Left lung (tissue), 10 donors: ENCODE results near the gene CMPK2. TPM values are rescaled to one million over a fixed set of nuclear protein-coding genes. Genes with fewer than 3 reads are reported as not detected.
"Not testable (repeated sequence)": the region's sequence is repeated elsewhere in the genome, so short reads cannot be mapped to it uniquely, and the experiment has no call there.

Experiments used
- ATAC-seq: fragments of 200-7000 bp; cut with Tn5 transposase; one replicate; pipeline ENCODE4 v1.9.1; 2020; ENCODE audit warnings: moderate library complexity
- DNase-seq, 4 donors: peaks; one replicate each; pipeline ENCODE4 v3.0.0-alpha.2; 2013 to 2020
- H3K27ac ChIP-seq, 2 donors: fragments of 200-600 bp; sonication (generic) in 1 of 2; one replicate each; pipeline versions ENCODE4 v1.5.0 to v1.8.0; 2020 to 2021
- H3K27me3 ChIP-seq, 2 donors: fragments of 200-600 bp; sonication (generic) in 1 of 2; one replicate each; pipeline versions ENCODE4 v1.5.0 to v1.8.0; 2020 to 2021
- H3K36me3 ChIP-seq, 2 donors: fragments of 200-600 bp; sonication (generic) in 1 of 2; one replicate each; pipeline versions ENCODE4 v1.5.0 to v1.8.0; 2020 to 2021
- H3K4me1 ChIP-seq, 2 donors: fragments of 200-600 bp; one replicate each; pipeline ENCODE4 v1.8.0; 2021
- H3K4me3 ChIP-seq, 2 donors: fragments of 200-600 bp; sonication (generic) in 1 of 2; one replicate each; pipeline versions ENCODE4 v1.5.0 to v1.8.0; 2020 to 2021; ENCODE audit warnings: mild to moderate bottlenecking in 1 of 2
- H3K9me3 ChIP-seq, 2 donors: fragments of 200-600 bp; sonication (generic) in 1 of 2; one replicate each; pipeline versions ENCODE4 v1.5.0 to v1.8.0; 2020 to 2021
- intact Hi-C, 2 donors: fragments of 100-400 bp; cut with DNase I; formaldehyde crosslinking; loops; one replicate each; pipeline versions ENCODE4 v1.11.2 to v1.14.2; 2022
- polyA plus RNA-seq, 6 donors: library from polyadenylated mRNA; unstranded; fragments of 120-200 nt; gene quantifications; one replicate each; pipeline ENCODE4 v1.2.1, GENCODE V29; 2013; ENCODE audit not compliant: insufficient read length in 6 of 6
- total RNA-seq, 2 donors: library from RNA; stranded (reverse); fragmentation: NEBNext Ultra II Directional; extraction: Animal tissue kit (Norgen Biotek cat#: 25700); gene quantifications; one replicate each; pipeline ENCODE4 v1.2.1, GENCODE V29; 2021
- TF ChIP-seq, protein P1 (sequence below), 2 donors: fragments of 200-600 bp; sonication (generic) in 1 of 2; IDR thresholded peaks; one replicate each; pipeline versions ENCODE4 v1.5.0 to v1.8.0; 2021; ENCODE audit warnings: antibody characterized with exemption in 2 of 2
- donor health status: DM: no; HTN: yes; CAD: no.
- donor health status: DM: no; HTN: no; CAD: no.

CMPK2 gene
- total and polyA plus RNA-seq, 8 donors: 3.6 to 20.2 (median 4.4) TPM

DNA sequence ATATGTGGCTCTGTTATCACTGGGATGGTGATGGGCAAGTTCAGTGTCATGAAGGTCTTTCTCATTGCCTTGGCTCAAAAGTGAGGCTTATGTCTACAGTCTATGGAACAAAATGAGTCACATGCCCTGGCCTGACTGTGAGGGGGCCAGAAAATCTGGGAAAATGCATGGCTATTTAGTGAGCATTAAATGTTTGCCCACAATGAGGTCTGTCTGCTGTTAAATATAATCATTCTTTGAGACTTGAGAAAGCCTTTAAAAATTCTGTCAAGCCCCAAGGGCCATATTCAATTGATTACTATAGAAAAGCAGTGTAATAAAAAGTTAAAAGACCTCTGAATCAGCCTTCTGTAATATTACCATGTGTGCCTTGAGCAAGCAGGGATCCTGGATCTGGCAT lies 46.0 kb upstream of the CMPK2 start:
- no peak overlapping the region for H3K27ac ChIP-seq
- H3K27me3 ChIP-seq: no peaks in the 10 kb centered on the region
- no peaks in the 10 kb centered on the region for H3K36me3 ChIP-seq
- intact Hi-C loops: loop anchor here in 1 of 2 donors (10.0 kb wide), 1 partner anchor 123 kb away; no protein-coding TSS in a partner anchor
- DNase-seq (no peak), ATAC-seq (no peak)
- H3K9me3 ChIP-seq: no peaks in the 10 kb centered on the region
- H3K4me1 ChIP-seq: no peaks in the 10 kb centered on the region
- TF ChIP-seq, protein P1, sequence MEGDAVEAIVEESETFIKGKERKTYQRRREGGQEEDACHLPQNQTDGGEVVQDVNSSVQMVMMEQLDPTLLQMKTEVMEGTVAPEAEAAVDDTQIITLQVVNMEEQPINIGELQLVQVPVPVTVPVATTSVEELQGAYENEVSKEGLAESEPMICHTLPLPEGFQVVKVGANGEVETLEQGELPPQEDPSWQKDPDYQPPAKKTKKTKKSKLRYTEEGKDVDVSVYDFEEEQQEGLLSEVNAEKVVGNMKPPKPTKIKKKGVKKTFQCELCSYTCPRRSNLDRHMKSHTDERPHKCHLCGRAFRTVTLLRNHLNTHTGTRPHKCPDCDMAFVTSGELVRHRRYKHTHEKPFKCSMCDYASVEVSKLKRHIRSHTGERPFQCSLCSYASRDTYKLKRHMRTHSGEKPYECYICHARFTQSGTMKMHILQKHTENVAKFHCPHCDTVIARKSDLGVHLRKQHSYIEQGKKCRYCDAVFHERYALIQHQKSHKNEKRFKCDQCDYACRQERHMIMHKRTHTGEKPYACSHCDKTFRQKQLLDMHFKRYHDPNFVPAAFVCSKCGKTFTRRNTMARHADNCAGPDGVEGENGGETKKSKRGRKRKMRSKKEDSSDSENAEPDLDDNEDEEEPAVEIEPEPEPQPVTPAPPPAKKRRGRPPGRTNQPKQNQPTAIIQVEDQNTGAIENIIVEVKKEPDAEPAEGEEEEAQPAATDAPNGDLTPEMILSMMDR (IDR thresholded peaks at IDR 0.05): no peak
- H3K4me3 ChIP-seq: no peak overlapping the region

DNA sequence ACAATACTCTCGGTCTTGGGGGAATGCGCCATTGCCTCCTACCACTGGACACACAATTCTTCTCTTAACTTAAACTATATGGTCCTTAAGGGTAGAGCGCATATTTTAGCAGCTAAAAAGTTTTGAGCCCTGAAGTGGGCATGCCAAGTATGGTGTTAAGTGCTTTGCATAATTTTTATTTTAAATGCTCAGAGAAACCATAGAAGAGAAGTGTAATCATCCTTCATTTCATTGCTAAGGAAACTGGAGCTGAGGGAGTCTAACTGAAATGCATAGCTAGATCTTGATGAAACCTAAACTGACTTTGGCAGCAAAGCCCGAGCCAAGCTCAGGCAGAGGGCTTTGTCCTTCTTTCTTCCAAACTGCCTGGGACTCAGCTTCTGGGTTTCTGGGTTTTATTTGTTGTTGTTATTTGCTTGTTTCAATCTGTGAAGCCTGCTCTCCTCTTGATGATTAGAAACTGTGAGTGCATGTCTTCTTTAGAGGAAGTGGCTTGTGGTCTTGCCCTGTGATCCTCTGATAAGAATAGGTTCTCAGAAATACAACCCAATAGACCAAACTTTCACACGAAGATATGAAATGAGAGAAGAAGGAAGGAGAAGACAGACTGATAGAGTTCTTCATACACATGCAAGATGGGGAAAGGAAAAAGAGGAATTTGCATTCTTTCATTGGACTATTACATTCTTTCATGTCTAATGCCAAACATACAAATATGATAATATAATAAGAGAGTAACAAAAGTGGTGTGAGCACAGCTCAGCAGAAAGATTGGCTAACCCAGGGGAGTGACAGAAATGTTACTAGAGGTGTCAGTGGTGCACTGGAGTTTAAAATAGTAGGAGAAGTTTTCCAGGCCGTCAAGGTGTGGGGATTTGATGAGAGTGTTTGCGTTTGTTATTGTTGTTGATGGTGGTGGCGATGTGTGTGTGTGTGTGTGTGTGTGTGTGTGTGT lies 44.0 kb upstream of the CMPK2 start:
- no peak overlapping the region for H3K27ac ChIP-seq
- no peaks in the 10 kb centered on the region for H3K27me3 ChIP-seq
- intact Hi-C loops: loop anchor here in 1 of 2 donors (10.0 kb wide), 1 partner anchor 125 kb away; no protein-coding TSS in a partner anchor
- no peaks in the 10 kb centered on the region for H3K36me3 ChIP-seq
- H3K9me3 ChIP-seq: no peaks in the 10 kb centered on the region
- TF ChIP-seq, protein P1 (IDR thresholded peaks at IDR 0.05): no peak
- H3K4me3 ChIP-seq: no peak overlapping the region
- DNase-seq (no peak), ATAC-seq (no peak)
- H3K4me1 ChIP-seq: no peaks in the 10 kb centered on the region

DNA sequence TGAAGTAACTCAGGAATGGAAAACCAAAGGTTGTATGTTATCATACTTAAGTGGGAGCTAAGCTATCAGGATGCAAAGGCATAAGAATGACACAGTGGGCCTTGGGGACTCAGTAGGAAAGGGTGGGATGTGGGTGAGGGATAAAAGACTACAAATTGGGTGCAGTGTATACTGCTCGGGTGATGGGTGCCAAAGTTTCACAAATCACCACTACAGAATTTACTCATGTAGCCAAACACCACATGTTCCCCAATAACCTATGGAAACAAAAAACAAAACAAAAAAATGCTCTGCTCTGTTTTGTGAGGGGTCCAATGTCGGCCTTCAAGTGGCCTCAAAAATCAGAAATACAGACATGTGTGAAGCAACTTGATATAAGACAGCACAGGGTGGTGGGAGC lies 42.6 kb upstream of the CMPK2 start:
- Histone ChIP-seq H3K4me1 (no peaks in the 10 kb centered on the region), H3K4me3 (no peak overlapping the region), H3K27me3 (no peaks in the 10 kb centered on the region), H3K27ac (no peak overlapping the region), H3K9me3 (no peaks in the 10 kb centered on the region), H3K36me3 (no peaks in the 10 kb centered on the region)
- DNase-seq: no peak
- ATAC-seq: no peak
- intact Hi-C loops: no loop called here
- TF ChIP-seq, protein P1 (IDR thresholded peaks at IDR 0.05): no peak

DNA sequence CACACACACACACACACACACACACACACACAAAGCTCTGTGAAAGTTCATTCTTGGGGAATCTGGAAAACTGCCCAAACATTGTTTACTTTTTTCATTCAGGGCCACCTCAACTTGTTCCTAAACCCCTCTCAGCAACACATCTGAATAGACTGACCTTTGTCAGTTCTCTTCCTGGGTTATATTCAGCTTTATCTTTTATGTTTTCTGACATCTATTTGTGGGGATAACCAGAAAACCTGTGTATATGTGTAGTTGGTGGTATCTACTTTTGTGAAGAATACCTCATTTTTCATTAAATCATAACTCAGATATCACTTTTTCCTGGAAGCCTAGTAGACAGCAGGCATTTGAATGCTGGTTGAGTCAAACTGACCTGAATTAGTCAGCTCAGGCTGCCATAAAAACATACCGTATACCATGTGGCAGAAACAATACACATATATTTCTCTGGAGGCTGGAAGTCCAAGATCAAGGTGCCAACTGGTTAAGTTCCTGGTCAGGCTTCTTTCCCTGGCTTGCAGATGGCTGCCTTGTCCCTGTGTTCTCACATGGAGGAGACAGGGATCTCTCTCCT lies 40.5 kb upstream of the CMPK2 start:
- Histone ChIP-seq H3K4me1 (no peaks in the 10 kb centered on the region), H3K27ac (no peak overlapping the region), H3K27me3 (no peaks in the 10 kb centered on the region), H3K36me3 (no peaks in the 10 kb centered on the region), H3K9me3 (no peaks in the 10 kb centered on the region), H3K4me3 (no peak overlapping the region)
- DNase-seq (no peak), ATAC-seq (no peak)
- intact Hi-C loops: no loop called here
- TF ChIP-seq, protein P1 (IDR thresholded peaks at IDR 0.05): no peak

DNA sequence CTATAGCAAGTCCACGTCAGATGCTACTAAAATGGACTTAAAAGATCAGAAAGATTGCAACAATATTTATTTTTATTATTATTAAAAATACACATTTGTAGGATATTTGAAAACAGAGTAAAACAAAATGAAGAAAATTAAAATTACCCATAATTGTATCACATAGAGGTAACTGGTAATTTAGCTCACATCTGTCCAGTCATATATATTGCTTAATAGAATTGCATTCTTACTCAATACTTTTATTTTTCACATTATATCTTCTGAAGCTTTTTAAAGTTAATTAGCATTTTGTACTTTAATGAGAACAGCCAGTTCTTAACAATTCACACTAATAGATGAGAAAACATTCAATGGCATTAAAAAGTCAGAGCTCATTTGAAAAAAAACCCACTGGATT lies 40.0 kb upstream of the CMPK2 start:
- Histone ChIP-seq H3K4me3 (no peak overlapping the region), H3K27ac (no peak overlapping the region), H3K36me3 (no peaks in the 10 kb centered on the region), H3K9me3 (no peaks in the 10 kb centered on the region), H3K27me3 (no peaks in the 10 kb centered on the region), H3K4me1 (no peaks in the 10 kb centered on the region)
- intact Hi-C loops: no loop called here
- DNase-seq: no peak
- TF ChIP-seq, protein P1 (IDR thresholded peaks at IDR 0.05): no peak
- ATAC-seq: no peak

DNA sequence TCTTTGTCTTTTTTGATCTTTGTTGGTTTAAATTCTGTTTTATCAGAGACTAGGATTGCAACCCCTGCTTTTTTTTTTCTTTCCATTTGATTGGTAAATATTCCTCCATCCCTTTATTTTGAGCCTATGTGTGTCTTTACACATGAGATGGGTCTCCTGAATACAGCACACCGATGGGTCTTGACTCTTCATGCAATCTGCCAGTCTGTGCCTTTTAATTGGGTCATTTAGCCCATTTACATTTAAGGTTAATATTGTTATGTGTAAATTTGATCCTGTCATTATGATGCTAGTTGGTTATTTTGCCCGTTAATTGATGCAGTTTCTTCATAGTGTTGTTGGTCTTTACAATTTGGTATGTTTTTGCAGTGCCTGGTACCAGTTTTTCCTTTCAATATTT lies 36.9 kb upstream of the CMPK2 start:
- DNase-seq, ATAC-seq, H3K4me3 ChIP-seq, H3K9me3 ChIP-seq, H3K27me3 ChIP-seq, H3K4me1 ChIP-seq, H3K27ac ChIP-seq, H3K36me3 ChIP-seq, intact Hi-C loops: not testable (repeated sequence)
